Trophoblast cell (in vitro differentiated cells and primary cell): ENCODE measurements around the gene SLIT1.

Experiments
- DNase-seq, 2 donors: peaks; one replicate each; pipeline ENCODE4 v3.0.0-alpha.2; 2016
- H2AFZ ChIP-seq: 2 replicates; pipeline ENCODE4 v1.6.1; 2013; ENCODE audit warnings: low read length, moderate library complexity, mild to moderate bottlenecking; ENCODE audit not compliant: insufficient read depth, poor library complexity
- H2AK5ac ChIP-seq: 2 replicates; pipeline ENCODE4 v1.6.1; 2013; ENCODE audit warnings: mild to moderate bottlenecking, low read length
- H2BK120ac ChIP-seq: 2 replicates; pipeline ENCODE4 v1.6.1; 2013; ENCODE audit warnings: low read length, mild to moderate bottlenecking, moderate library complexity; ENCODE audit not compliant: insufficient read depth, poor library complexity
- H2BK12ac ChIP-seq: 2 replicates; pipeline ENCODE4 v1.6.1; 2013; ENCODE audit warnings: mild to moderate bottlenecking, low read length, moderate library complexity
- H2BK5ac ChIP-seq: 2 replicates; pipeline ENCODE4 v1.6.1; 2013; ENCODE audit warnings: low read length, low read depth, moderate library complexity, mild to moderate bottlenecking; ENCODE audit not compliant: poor library complexity
- H3K14ac ChIP-seq: 2 replicates; pipeline ENCODE4 v1.6.1; 2013; ENCODE audit warnings: mild to moderate bottlenecking, low read length
- H3K18ac ChIP-seq: 2 replicates; pipeline ENCODE4 v1.6.1; 2013; ENCODE audit warnings: mild to moderate bottlenecking, low read length
- H3K23ac ChIP-seq: 2 replicates; pipeline ENCODE4 v1.6.1; 2013; ENCODE audit warnings: low read length
- H3K27ac ChIP-seq: 2 replicates; pipeline ENCODE4 v1.5.1; 2013; ENCODE audit warnings: low read depth, mild to moderate bottlenecking, inconsistent platforms, low read length, moderate library complexity
- H3K27me3 ChIP-seq: 2 replicates; pipeline ENCODE4 v1.6.1; 2013; ENCODE audit warnings: inconsistent platforms, mild to moderate bottlenecking, low read length, moderate library complexity; ENCODE audit not compliant: insufficient read depth
- H3K36me3 ChIP-seq, 2 experiments: 1 replicate in 1 of 2; 2 replicates in 1 of 2; pipeline ENCODE4 v1.6.1; 2013; ENCODE audit warnings: low read length in 2 of 2, mild to moderate bottlenecking in 2 of 2, moderate library complexity in 1 of 2; ENCODE audit not compliant: insufficient read depth in 2 of 2, control insufficient read depth in 1 of 2
- H3K4ac ChIP-seq: 2 replicates; pipeline ENCODE4 v1.6.1; 2013; ENCODE audit warnings: low read depth, mild to moderate bottlenecking, low read length, moderate library complexity
- H3K4me1 ChIP-seq, 2 experiments: 1 replicate in 1 of 2; 2 replicates in 1 of 2; pipeline ENCODE4 v1.6.1; 2013; ENCODE audit warnings: low read length in 2 of 2, mild to moderate bottlenecking in 2 of 2, moderate library complexity in 1 of 2; ENCODE audit not compliant: insufficient read depth in 2 of 2, control insufficient read depth in 1 of 2
- H3K4me2 ChIP-seq: 2 replicates; pipeline ENCODE4 v1.6.1; 2013; ENCODE audit warnings: inconsistent platforms, mild to moderate bottlenecking, low read length, moderate library complexity
- H3K4me3 ChIP-seq: 2 replicates; pipeline ENCODE4 v1.5.1; 2013; ENCODE audit warnings: mild to moderate bottlenecking, low read depth, low read length, inconsistent platforms
- H3K79me1 ChIP-seq: one replicate; pipeline ENCODE4 v1.6.1; 2013; ENCODE audit warnings: low read length
- H3K79me2 ChIP-seq: 2 replicates; pipeline ENCODE4 v1.6.1; 2013; ENCODE audit warnings: low read length, mild to moderate bottlenecking; ENCODE audit not compliant: control insufficient read depth, insufficient read depth, poor library complexity
- H3K9ac ChIP-seq: 2 replicates; pipeline ENCODE4 v1.6.1; 2013; ENCODE audit warnings: mild to moderate bottlenecking, low read length
- H3K9me3 ChIP-seq: 2 replicates; pipeline ENCODE4 v1.6.1; 2013; ENCODE audit warnings: low read depth, mild to moderate bottlenecking, control low read depth, inconsistent platforms, low read length; ENCODE audit not compliant: insufficient read depth
- H4K12ac ChIP-seq: 2 replicates; pipeline ENCODE4 v1.6.1; 2013; ENCODE audit warnings: low read depth, mild to moderate bottlenecking, low read length, moderate library complexity
- H4K8ac ChIP-seq: 2 replicates; pipeline ENCODE4 v1.6.1; 2013; ENCODE audit warnings: low read depth, mild to moderate bottlenecking, low read length, moderate library complexity
- H4K91ac ChIP-seq: one replicate; pipeline ENCODE4 v1.6.1; 2013; ENCODE audit warnings: low read depth, mild to moderate bottlenecking, low read length, moderate library complexity
- WGBS: extraction: QIAGEN DNeasy Blood & Tissue Kit; methylation state at CpG from one replicate; pipeline ENCODE4 v1.1.7; 2013; ENCODE audit warnings: missing lambda C conversion rate; ENCODE audit not compliant: insufficient read length, insufficient coverage; ENCODE audit errors: extremely low coverage; 5-methylcytosine and 5-hydroxymethylcytosine counted together

The SLIT1 gene

DNA sequence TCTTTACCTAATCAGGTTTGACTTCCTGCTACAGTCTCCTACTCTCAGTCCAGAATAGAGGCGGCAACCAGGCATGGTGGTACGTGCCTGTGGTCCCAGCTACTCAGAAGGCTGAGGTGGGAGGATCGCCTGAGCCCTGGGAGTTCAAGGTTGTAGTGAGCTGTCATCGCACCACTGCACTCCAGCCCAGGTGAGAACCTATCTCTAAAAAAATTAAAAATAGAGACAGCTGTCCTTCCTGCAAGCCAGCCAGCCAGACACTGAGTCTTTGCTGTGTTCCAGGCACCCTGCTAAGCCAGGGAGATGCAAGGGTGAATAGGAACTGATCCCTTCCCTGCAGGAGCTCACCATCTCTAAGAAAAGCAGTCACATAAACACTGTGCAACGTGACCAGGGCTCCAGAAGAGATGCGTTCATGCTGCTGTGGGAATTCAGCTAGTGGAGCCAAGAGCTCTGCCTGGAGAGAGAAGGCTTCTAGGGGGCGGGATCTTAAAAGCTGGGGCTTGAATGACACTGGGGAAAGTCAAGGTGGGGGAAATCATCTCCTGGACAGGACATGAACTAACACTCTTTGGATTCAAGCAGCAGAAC, 22.1 kb upstream of the SLIT1 start:
- DNase-seq = no peak
- Histone ChIP-seq H3K4me3 (no peak overlapping the region), H3K79me2 (no peaks in the 10 kb centered on the region), H3K27ac (no peak overlapping the region), H3K9ac (no peak overlapping the region), H4K8ac (no peak overlapping the region), H4K91ac (no peak overlapping the region), H3K9me3 (peaks cover 2% of the 10 kb centered on the region), H2BK5ac (no peak overlapping the region), H4K12ac (no peak overlapping the region), H3K4me2 (no peak overlapping the region), H3K14ac (no peak overlapping the region), H3K27me3 (no peaks in the 10 kb centered on the region), H2BK12ac (no peak overlapping the region), H2AFZ (no peak overlapping the region), H3K4me1 (no peaks in the 10 kb centered on the region), H3K79me1 (no peaks in the 10 kb centered on the region), H3K18ac (no peak overlapping the region), H2AK5ac (no peak overlapping the region), H3K23ac (no peak overlapping the region), H3K36me3 (no peaks in the 10 kb centered on the region), H2BK120ac (no peak overlapping the region), H3K4ac (no peak overlapping the region)
- no CpG with 5 or more reads among the region's 7 CpGs for WGBS

DNA sequence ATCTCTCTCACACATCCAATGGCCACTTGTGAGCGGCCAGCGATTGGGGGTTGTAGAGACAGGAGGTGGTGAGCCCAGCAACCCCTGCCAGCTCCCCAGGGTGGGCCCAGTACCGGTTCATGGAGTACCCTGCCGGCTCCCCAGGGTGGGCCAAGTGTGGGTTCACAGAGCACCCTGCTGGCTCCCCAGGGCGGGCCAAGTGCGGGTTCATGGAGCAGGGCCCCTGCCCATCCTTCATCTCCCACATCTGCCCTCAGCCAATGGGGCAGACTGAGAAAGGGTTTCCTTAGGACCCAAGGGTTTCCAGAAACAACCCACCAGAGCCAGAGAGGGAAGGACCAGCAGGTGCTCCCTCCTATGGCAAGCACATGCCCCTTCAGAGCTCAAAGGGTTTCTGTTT, 21.4 kb upstream of the SLIT1 start:
- Histone ChIP-seq H2BK12ac (no peak overlapping the region), H3K14ac (no peak overlapping the region), H3K36me3 (no peaks in the 10 kb centered on the region), H4K8ac (no peak overlapping the region), H4K91ac (no peak overlapping the region), H3K79me1 (no peaks in the 10 kb centered on the region), H3K27me3 (no peaks in the 10 kb centered on the region), H3K9ac (no peak overlapping the region), H2AFZ (no peak overlapping the region), H3K23ac (no peak overlapping the region), H3K4me1 (no peaks in the 10 kb centered on the region), H3K4ac (no peak overlapping the region), H3K4me3 (no peak overlapping the region), H2BK5ac (no peak overlapping the region), H4K12ac (no peak overlapping the region), H3K79me2 (no peaks in the 10 kb centered on the region), H3K27ac (no peak overlapping the region), H3K9me3 (peaks cover 2% of the 10 kb centered on the region), H2AK5ac (no peak overlapping the region), H3K4me2 (no peak overlapping the region), H2BK120ac (no peak overlapping the region), H3K18ac (no peak overlapping the region)
- WGBS = no CpG with 5 or more reads among the region's 6 CpGs
- DNase-seq = no peak

GRCh38 chr10:97204826-97205679, 19.3 kb upstream of the SLIT1 start:
- Histone ChIP-seq H2BK120ac (no peak overlapping the region), H3K27me3 (no peaks in the 10 kb centered on the region), H3K23ac (no peak overlapping the region), H3K18ac (no peak overlapping the region), H3K9me3 (peaks cover 2% of the 10 kb centered on the region), H3K14ac (no peak overlapping the region), H2AFZ (no peak overlapping the region), H3K9ac (no peak overlapping the region), H3K79me1 (no peaks in the 10 kb centered on the region), H3K4ac (no peak overlapping the region), H2AK5ac (no peak overlapping the region), H4K8ac (no peak overlapping the region), H3K4me1 (no peaks in the 10 kb centered on the region), H4K12ac (no peak overlapping the region), H2BK5ac (no peak overlapping the region), H2BK12ac (no peak overlapping the region), H4K91ac (no peak overlapping the region), H3K27ac (no peak overlapping the region), H3K4me2 (no peak overlapping the region), H3K4me3 (no peak overlapping the region), H3K79me2 (no peaks in the 10 kb centered on the region), H3K36me3 (no peaks in the 10 kb centered on the region)
- no peak for DNase-seq
- no CpG with 5 or more reads among the region's 14 CpGs for WGBS

DNA sequence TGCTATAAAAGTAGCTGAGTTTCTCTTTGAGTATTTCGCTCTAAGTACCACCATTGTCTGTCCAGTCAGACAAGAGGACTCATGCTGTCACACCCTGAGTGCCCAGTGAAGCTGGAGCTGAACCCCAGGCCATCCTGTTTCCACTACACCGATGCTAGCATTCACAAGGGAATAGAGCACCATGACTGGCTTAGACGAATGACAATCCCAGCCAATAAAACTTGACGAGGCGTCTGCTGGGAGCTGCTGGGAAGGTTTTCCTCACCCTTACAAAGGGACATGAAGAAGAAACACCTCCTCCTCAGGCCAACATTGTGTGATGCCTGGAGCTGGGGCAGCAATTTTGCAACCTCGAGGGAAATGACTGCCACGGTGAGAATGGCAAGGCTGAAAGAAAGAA, 17.5 kb upstream of the SLIT1 start:
- no peaks in the 10 kb centered on the region for H3K27me3 ChIP-seq
- WGBS = no CpG with 5 or more reads among the region's 7 CpGs
- H3K27ac ChIP-seq = no peak overlapping the region
- DNase-seq = no peak
- no peak overlapping the region for H3K4me3 ChIP-seq
- no peak overlapping the region for H4K12ac ChIP-seq
- H3K36me3 ChIP-seq = no peaks in the 10 kb centered on the region
- H2BK12ac ChIP-seq = no peak overlapping the region
- H3K79me2 ChIP-seq = no peaks in the 10 kb centered on the region
- H3K4ac ChIP-seq = no peak overlapping the region
- no peak overlapping the region for H3K14ac ChIP-seq
- no peak overlapping the region for H2AK5ac ChIP-seq
- H2BK5ac ChIP-seq = no peak overlapping the region
- H2BK120ac ChIP-seq = no peak overlapping the region
- H4K8ac ChIP-seq = no peak overlapping the region
- H4K91ac ChIP-seq = no peak overlapping the region
- no peak overlapping the region for H2AFZ ChIP-seq
- no peak overlapping the region for H3K4me2 ChIP-seq
- H3K79me1 ChIP-seq = no peaks in the 10 kb centered on the region
- no peaks in the 10 kb centered on the region for H3K4me1 ChIP-seq
- no peak overlapping the region for H3K18ac ChIP-seq
- H3K9ac ChIP-seq = no peak overlapping the region
- H3K23ac ChIP-seq = no peak overlapping the region
- H3K9me3 ChIP-seq = peaks cover 2% of the 10 kb centered on the region
